Bronchial epithelial cell (primary cell): Measurements from ENCODE around the gene PARVA. TPM values are rescaled to one million over a fixed set of nuclear protein-coding genes. Genes with fewer than 3 reads are reported as not detected.

Experiments used
- DNase-seq: peaks from one replicate; pipeline ENCODE4 v3.0.0-alpha.2; 2010; ENCODE audit warnings: low read depth
- FAIRE-seq: peaks from 2 replicates; lab custom pipeline; 2011; peaks lifted over from hg19 to GRCh38; lab: Jason Lieb, UNC
- H3K27me3 ChIP-seq: 2 replicates; pipeline ENCODE4 v1.5.1; 2011; ENCODE audit warnings: low read length; ENCODE audit not compliant: control insufficient read depth, insufficient read depth
- H3K36me3 ChIP-seq: 2 replicates; pipeline ENCODE4 v1.5.1; 2011; ENCODE audit warnings: low read length; ENCODE audit not compliant: control insufficient read depth, insufficient read depth
- H3K4me3 ChIP-seq: 2 replicates; pipeline ENCODE4 v1.5.1; 2011; ENCODE audit warnings: mild to moderate bottlenecking, low read depth, low read length, control low read depth
- total RNA-seq: library from RNA; depleted of rRNA; stranded (reverse); fragments of >200 nt; gene quantifications from 2 replicates; pipeline ENCODE4 v1.2.1, GENCODE V29; 2014
- TF ChIP-seq, protein P1 (sequence below): IDR thresholded peaks from 2 replicates; pipeline ENCODE4 v1.5.1; 2011; ENCODE audit warnings: mild to moderate bottlenecking, moderate library complexity, low read length, control low read depth, inconsistent platforms; ENCODE audit not compliant: insufficient read depth, severe bottlenecking

The PARVA gene
- total RNA-seq, 1 donor from 2014 or later: 7.6 TPM

DNA sequence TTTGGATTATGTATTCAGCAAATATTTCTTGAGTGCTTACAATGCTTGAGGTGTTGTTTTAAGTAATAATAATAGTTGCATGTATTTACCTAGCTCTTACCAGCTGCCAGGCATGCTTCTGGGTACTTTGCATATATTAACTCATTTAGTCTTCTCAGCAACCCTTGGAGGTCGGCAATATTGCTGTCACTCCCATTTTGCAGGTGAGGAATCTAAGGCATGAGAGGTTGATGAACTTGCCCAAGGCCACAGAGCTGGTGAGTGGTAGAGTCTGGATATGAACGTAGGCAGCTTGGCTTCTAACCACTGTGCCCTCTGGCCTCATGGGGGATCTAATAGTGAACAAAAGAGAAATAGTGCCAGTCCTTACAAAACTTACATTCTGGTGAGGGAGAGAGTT lies 92.9 kb downstream of the PARVA start:
- Histone ChIP-seq H3K4me3 (no peak overlapping the region), H3K36me3 (peaks cover 7% of the 10 kb centered on the region), H3K27me3 (no peaks in the 10 kb centered on the region)
- TF ChIP-seq, protein P1, sequence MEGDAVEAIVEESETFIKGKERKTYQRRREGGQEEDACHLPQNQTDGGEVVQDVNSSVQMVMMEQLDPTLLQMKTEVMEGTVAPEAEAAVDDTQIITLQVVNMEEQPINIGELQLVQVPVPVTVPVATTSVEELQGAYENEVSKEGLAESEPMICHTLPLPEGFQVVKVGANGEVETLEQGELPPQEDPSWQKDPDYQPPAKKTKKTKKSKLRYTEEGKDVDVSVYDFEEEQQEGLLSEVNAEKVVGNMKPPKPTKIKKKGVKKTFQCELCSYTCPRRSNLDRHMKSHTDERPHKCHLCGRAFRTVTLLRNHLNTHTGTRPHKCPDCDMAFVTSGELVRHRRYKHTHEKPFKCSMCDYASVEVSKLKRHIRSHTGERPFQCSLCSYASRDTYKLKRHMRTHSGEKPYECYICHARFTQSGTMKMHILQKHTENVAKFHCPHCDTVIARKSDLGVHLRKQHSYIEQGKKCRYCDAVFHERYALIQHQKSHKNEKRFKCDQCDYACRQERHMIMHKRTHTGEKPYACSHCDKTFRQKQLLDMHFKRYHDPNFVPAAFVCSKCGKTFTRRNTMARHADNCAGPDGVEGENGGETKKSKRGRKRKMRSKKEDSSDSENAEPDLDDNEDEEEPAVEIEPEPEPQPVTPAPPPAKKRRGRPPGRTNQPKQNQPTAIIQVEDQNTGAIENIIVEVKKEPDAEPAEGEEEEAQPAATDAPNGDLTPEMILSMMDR: no peak
- FAIRE-seq (no peak), DNase-seq (no peak)

DNA sequence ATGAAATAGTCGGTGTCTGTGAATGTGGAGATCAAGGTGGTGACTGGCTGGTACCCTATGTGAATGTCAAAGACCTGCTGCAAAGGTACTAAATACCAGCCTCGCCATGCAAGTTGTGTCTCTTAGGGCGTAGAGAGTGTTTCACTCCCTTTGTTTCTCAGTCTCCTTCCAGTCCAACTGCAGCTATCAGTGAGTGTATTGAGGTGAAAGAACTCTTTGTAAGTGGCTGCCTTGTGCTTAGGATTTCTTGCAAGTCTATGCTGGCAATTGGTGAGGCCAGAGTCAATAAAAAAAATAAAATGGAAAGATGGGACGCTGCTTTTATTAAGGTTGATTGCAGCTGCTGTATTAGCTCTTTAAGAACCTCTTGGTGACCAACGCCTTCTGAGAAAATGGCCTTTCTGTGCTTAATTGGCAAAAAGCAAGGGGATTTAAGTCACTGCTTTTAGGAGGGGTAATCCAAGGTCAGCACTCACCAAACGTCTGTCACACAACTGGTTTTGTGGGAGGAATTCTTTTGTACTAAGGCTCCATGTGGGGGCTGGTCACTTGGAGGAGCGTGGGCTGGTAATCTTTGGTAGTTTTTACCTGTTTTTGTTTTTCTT lies 95.1 kb downstream of the PARVA start:
- TF ChIP-seq, protein P1: no peak
- Histone ChIP-seq H3K4me3 (no peak overlapping the region), H3K36me3 (peaks cover 12% of the 10 kb centered on the region), H3K27me3 (no peaks in the 10 kb centered on the region)
- DNase-seq (no peak), FAIRE-seq (no peak)

DNA sequence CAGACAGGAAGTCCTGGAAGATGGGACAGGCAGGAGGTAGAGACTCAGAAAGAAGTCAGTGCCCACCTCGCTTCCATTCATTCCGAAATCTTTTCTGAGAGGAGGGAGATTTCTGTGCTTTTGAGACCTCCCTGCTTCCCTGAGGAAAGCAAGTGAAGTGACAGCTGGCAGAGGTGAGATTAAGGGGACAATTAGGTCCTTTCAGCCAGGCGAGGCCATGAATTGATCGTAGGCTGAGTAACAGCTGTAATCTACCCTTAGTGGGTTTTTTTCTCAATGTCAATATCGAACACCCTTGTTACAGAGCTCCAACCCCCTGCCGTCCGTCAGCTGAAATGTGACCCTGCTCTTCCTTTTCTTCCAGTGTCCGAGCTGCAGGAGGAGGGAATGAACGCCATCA lies 96.0 kb downstream of the PARVA start:
- Histone ChIP-seq H3K27me3 (no peaks in the 10 kb centered on the region), H3K36me3 (peaks cover 13% of the 10 kb centered on the region), H3K4me3 (no peak overlapping the region)
- TF ChIP-seq, protein P1: no peak
- FAIRE-seq (no peak), DNase-seq (no peak)

DNA sequence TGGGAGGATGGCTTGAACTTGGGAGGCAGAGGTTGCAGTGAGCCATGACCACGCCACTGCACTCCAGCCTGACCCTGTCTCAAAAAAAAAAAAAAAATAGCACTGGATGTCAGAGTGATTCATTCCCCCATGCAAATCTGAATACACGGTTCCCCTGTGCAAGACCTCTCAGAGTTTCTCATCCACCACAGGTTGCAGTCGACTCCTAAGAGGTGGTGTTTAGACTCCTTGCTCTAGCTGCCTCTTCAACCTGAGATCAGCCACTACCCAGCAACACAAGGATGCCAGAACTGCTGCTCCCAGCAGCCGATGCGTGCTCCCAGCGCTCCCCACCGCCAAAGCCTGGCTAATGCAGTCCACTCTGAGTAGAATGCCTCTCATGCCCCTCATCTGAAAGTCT lies 97.5 kb downstream of the PARVA start:
- Histone ChIP-seq H3K4me3 (no peak overlapping the region), H3K27me3 (no peaks in the 10 kb centered on the region), H3K36me3 (peaks cover 13% of the 10 kb centered on the region)
- FAIRE-seq (no peak), DNase-seq (no peak)
- TF ChIP-seq, protein P1: no peak

DNA sequence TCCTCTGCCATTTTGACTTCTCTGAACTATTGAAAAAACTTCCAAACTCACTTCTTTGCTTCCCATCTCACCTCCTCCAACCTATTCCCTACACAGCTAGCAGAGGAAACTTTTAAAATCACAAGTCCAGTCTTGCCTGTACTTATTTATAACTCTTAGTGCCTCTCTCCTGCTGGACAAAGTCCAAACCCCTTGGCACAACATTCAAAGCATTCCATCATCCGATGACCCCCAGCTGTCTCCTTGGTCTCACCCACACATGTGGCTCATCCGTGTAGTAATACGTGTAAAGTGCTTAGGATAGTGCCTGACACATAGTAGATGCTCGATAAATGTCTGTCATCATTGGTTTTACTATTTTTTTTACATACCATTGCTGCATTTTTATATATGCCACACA lies 101.4 kb downstream of the PARVA start:
- no peak for FAIRE-seq
- H3K36me3 ChIP-seq: peaks cover 15% of the 10 kb centered on the region

DNA sequence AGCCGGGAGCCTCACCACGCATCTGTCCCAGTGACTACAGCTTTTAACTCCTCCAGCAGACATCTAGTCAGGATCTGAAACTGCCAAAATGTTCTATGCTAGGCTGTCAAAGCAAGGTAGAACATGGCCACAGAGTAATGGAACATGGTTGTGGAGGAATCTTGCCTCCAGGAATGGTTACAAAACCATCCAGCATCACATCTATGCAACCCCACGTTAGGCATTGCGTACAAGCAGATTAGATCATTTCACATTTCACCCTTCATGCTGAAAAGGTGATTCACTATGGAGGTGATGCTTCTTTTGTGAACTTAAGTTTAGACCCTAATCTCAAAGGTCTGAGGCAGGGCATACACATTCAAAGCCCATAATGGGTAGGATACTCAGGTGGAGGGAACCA lies 103.0 kb downstream of the PARVA start:
- no peak for FAIRE-seq
- TF ChIP-seq, protein P1: no peak
- DNase-seq: no peak
- Histone ChIP-seq H3K4me3 (no peak overlapping the region), H3K27me3 (no peaks in the 10 kb centered on the region), H3K36me3 (peaks cover 11% of the 10 kb centered on the region)

More for the DNA sequence above, 101.4 kb downstream of the PARVA start:
- DNase-seq: peak; percentile 88
- TF ChIP-seq, protein P1: no peak
- H3K27me3 ChIP-seq: no peaks in the 10 kb centered on the region
- H3K4me3 ChIP-seq: no peak overlapping the region
